Hematopoietic multipotent progenitor cell (in vitro differentiated cells): ENCODE measurements around the gene SEPTIN2. TPM values are rescaled to one million over a fixed set of nuclear protein-coding genes. Genes with fewer than 3 reads are reported as not detected.
"Not testable (repeated sequence)": the region's sequence is repeated elsewhere in the genome, so short reads cannot be mapped to it uniquely, and the experiment has no call there.

ENCODE experiments used
- DNase-seq, 3 donors: peaks; one replicate each; pipeline ENCODE4 v3.0.0-alpha.2; 2011 to 2015; ENCODE audit warnings: low read depth in 2 of 3, low spot score in 2 of 3
- total RNA-seq: library from RNA; depleted of rRNA; stranded (reverse); fragments of >200 nt; gene quantifications from one replicate; pipeline ENCODE4 v1.2.3, GENCODE V29; 2012

Gene SEPTIN2
- total RNA-seq, 1 donor, result 138 TPM

- DNase-seq, result no peak
Observed at GRCh38 chr2:241378816-241379215, 63.1 kb downstream of the SEPTIN2 start.

GRCh38 chr2:241379481-241380480, 64.1 kb downstream of the SEPTIN2 start:
- no peak for DNase-seq

GRCh38 chr2:241381872-241382271, 66.1 kb downstream of the SEPTIN2 start:
- DNase-seq, result peak in 1 of 3 donors; percentile 52

- not testable (repeated sequence) for DNase-seq
Observed at GRCh38 chr2:241385450-241385849, 69.7 kb downstream of the SEPTIN2 start.

GRCh38 chr2:241386519-241386918, 70.8 kb downstream of the SEPTIN2 start:
- DNase-seq, result no peak

- DNase-seq, result no peak
Observed at GRCh38 chr2:241389697-241390096, 74.0 kb downstream of the SEPTIN2 start.

- no peak for DNase-seq
Observed at GRCh38 chr2:241390301-241391206, 74.8 kb downstream of the SEPTIN2 start.

- DNase-seq, result peak in 2 of 3 donors; percentile 25 to 56
Observed at GRCh38 chr2:241391892-241392665, 76.4 kb downstream of the SEPTIN2 start.

- DNase-seq, result not testable (repeated sequence)
Observed at GRCh38 chr2:241392753-241393152, 77.0 kb downstream of the SEPTIN2 start.

- DNase-seq, result no peak
Observed at GRCh38 chr2:241393524-241394196, 77.9 kb downstream of the SEPTIN2 start.

GRCh38 chr2:241396809-241397208, 81.1 kb downstream of the SEPTIN2 start:
- DNase-seq, result not testable (repeated sequence)

GRCh38 chr2:241399941-241400922, 84.5 kb downstream of the SEPTIN2 start:
- no peak for DNase-seq

Other genes starting within 250 kb of the SEPTIN2 start
- gene MTERF4, start 213.6 kb upstream of the SEPTIN2 start, total RNA-seq, result 32.0 TPM
- gene PASK, start 166.5 kb upstream of the SEPTIN2 start, total RNA-seq, result 19.9 TPM
- gene PPP1R7, start 165.5 kb upstream of the SEPTIN2 start, total RNA-seq, result 11.3 TPM
- 1.3 TPM for gene ANO7, start 127.2 kb upstream of the SEPTIN2 start, total RNA-seq
- gene HDLBP, start 253 bp upstream of the SEPTIN2 start, total RNA-seq, result 198 TPM
- 14.3 TPM for gene FARP2, start 40.4 kb downstream of the SEPTIN2 start, total RNA-seq
- gene STK25, start 192.7 kb downstream of the SEPTIN2 start, total RNA-seq, result 171 TPM
- under 0.01 TPM for gene BOK, start 242.8 kb downstream of the SEPTIN2 start, total RNA-seq